Spleen (tissue), 11 donors: ENCODE measurements around the gene ADPRM. TPM values are rescaled to one million over a fixed set of nuclear protein-coding genes. Genes with fewer than 3 reads are reported as not detected.

Source experiments
- DNase-seq: peaks from one replicate; pipeline ENCODE4 v3.0.0-alpha.2; 2020
- H3K27ac ChIP-seq, 8 donors: fragments of 200-600 bp; sonication (generic) in 7 of 8; 1 replicate in 4 of 8; 2 replicates in 4 of 8; pipeline versions ENCODE4 v1.5.0 to v1.8.0; 2016 to 2021; ENCODE audit warnings: inconsistent platforms in 4 of 8, mild to moderate bottlenecking in 4 of 8, moderate library complexity in 1 of 8
- H3K27me3 ChIP-seq, 7 donors: fragments of 200-600 bp; sonication (generic) in 6 of 7; replicated peaks in 1 of 7; 1 replicate in 4 of 7; 2 replicates in 3 of 7; pipeline versions ENCODE4 v1.5.0 to v1.8.0; 2016 to 2021; ENCODE audit warnings: inconsistent platforms in 3 of 7, mild to moderate bottlenecking in 1 of 7
- H3K36me3 ChIP-seq, 6 donors: fragments of 200-600 bp; sonication (generic) in 5 of 6; 1 replicate in 4 of 6; 2 replicates in 2 of 6; pipeline versions ENCODE4 v1.5.0 to v1.8.0; 2016 to 2021; ENCODE audit warnings: inconsistent platforms in 2 of 6
- H3K4me1 ChIP-seq, 6 donors: fragments of 200-600 bp; sonication (generic) in 5 of 6; 1 replicate in 3 of 6; 2 replicates in 3 of 6; pipeline versions ENCODE4 v1.5.0 to v1.8.0; 2016 to 2021; ENCODE audit warnings: inconsistent platforms in 3 of 6
- H3K4me3 ChIP-seq, 8 donors: fragments of 200-600 bp; sonication (generic) in 7 of 8; 1 replicate in 4 of 8; 2 replicates in 4 of 8; pipeline versions ENCODE4 v1.5.0 to v1.8.0; 2016 to 2021; ENCODE audit warnings: inconsistent platforms in 4 of 8, mild to moderate bottlenecking in 4 of 8, moderate library complexity in 2 of 8
- H3K9me3 ChIP-seq, 8 donors: fragments of 200-600 bp; sonication (generic) in 7 of 8; 1 replicate in 4 of 8; 2 replicates in 4 of 8; pipeline versions ENCODE4 v1.5.0 to v1.8.0; 2016 to 2021; ENCODE audit warnings: inconsistent platforms in 4 of 8
- POLR2A ChIP-seq, 3 donors: fragments of 450-650 bp; IDR thresholded peaks; one replicate each; pipeline ENCODE4 v1.5.1; 2017; ENCODE audit warnings: antibody characterized with exemption in 3 of 3, mild to moderate bottlenecking in 1 of 3
- POLR2AphosphoS5 ChIP-seq, 3 donors: sonication (generic); formaldehyde crosslinking; IDR thresholded peaks; one replicate each; pipeline ENCODE4 v1.5.1; 2017; ENCODE audit warnings: antibody characterized with exemption in 3 of 3
- WGBS, 5 donors: extraction: QIAGEN DNeasy Blood & Tissue Kit in 3 of 5; methylation state at CpG; one replicate each; pipeline versions ENCODE4 v1.1.5 to v1.1.7; 2013 to 2018; 5-methylcytosine and 5-hydroxymethylcytosine counted together
- intact Hi-C: fragments of 100-400 bp; cut with DNase I; formaldehyde crosslinking; loops from one replicate; pipeline ENCODE4 v1.15.0; 2023; ENCODE audit warnings: low total_unique reads
- polyA plus RNA-seq, 3 donors: library from polyadenylated mRNA; stranded (reverse); fragments of 200-250 nt; gene quantifications; one replicate each; pipeline ENCODE4 v1.2.1, GENCODE V29; 2013
- total RNA-seq, 7 donors: library from RNA; depleted of rRNA in 3 of 7; stranded (reverse); fragments of >200 nt in 3 of 7; fragmentation: NEBNext Ultra II Directional in 4 of 7; extraction: Animal tissue kit (Norgen Biotek cat#: 25700) in 4 of 7; gene quantifications; one replicate each; pipeline versions ENCODE4 v1.1.0 to v1.2.1, GENCODE V29; 2016 to 2021
- TF ChIP-seq, protein P1 (sequence below), 11 experiments: fragments of 200-600 bp in 7 of 11; fragments of 450-650 bp in 4 of 11; sonication (generic) in 4 of 11; IDR thresholded peaks in 8 of 11; conservative IDR thresholded peaks in 3 of 11; 1 replicate in 7 of 11; 2 replicates in 4 of 11; pipeline versions ENCODE4 v1.4.0 to v1.8.0; 2016 to 2021; ENCODE audit warnings: antibody characterized with exemption in 11 of 11, inconsistent platforms in 4 of 11, mild to moderate bottlenecking in 1 of 11
- donor health status: healthy with polysubstance abuse.
- donor health status: DM: no; HTN: no; CAD: no; lungs with moderate emphysema.
- donor health status: DM: no; HTN: no; CAD: no.
- donor health status: Bipolar disorder and iron deficiency.
- donor health status: healthy.
- donor health status: DM: no; HTN: no; CAD: no.
- donor health status: DM: yes; HTN: yes; CAD: no.

The ADPRM gene
- total and polyA plus RNA-seq, 10 donors: 11.5 to 36.0 (median 15.8) TPM

GRCh38 chr17:10750210-10750609 lies 52.8 kb downstream of the ADPRM start:
- Histone ChIP-seq H3K4me3 (no peak overlapping the region), H3K27ac (no peak overlapping the region), H3K36me3 (no peaks in the 10 kb centered on the region), H3K9me3 (no peaks in the 10 kb centered on the region), H3K4me1 (no peaks in the 10 kb centered on the region), H3K27me3 (no peaks in the 10 kb centered on the region)
- TF ChIP-seq, protein P1, sequence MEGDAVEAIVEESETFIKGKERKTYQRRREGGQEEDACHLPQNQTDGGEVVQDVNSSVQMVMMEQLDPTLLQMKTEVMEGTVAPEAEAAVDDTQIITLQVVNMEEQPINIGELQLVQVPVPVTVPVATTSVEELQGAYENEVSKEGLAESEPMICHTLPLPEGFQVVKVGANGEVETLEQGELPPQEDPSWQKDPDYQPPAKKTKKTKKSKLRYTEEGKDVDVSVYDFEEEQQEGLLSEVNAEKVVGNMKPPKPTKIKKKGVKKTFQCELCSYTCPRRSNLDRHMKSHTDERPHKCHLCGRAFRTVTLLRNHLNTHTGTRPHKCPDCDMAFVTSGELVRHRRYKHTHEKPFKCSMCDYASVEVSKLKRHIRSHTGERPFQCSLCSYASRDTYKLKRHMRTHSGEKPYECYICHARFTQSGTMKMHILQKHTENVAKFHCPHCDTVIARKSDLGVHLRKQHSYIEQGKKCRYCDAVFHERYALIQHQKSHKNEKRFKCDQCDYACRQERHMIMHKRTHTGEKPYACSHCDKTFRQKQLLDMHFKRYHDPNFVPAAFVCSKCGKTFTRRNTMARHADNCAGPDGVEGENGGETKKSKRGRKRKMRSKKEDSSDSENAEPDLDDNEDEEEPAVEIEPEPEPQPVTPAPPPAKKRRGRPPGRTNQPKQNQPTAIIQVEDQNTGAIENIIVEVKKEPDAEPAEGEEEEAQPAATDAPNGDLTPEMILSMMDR (IDR thresholded peaks at IDR 0.05 in 8 of 11, conservative IDR thresholded peaks at IDR 0.05 in 3 of 11): no peak
- intact Hi-C loops: no loop called here
- WGBS, 5 donors: 94 to 97% (median 96%) methylated on average over 4 of the region's 4 CpGs
- DNase-seq: no peak

DNA sequence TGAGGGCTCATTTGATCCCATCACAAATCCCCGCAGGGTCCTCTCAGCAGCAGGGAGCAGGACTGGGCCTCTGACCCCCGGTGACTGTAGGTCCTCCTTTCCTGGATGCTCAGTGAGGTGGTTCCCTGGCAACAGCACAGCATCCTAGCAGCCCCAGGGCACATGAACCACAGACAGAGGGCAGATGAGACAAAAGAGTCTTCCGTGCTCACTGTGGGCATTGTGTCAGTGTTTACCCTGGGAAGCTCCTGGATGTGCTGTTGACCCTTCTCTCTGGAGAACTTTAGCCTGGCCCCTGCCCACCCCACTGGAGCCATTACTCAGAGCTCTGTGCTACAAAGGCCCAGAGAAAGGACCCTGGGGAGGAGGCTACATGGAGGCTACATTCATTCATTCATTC lies 54.2 kb downstream of the ADPRM start:
- TF ChIP-seq POLR2AphosphoS5 (IDR thresholded peaks at IDR 0.05) (no peak), POLR2A (IDR thresholded peaks at IDR 0.05) (no peak)
- TF ChIP-seq, protein P1 (IDR thresholded peaks at IDR 0.05 in 8 of 11, conservative IDR thresholded peaks at IDR 0.05 in 3 of 11): no peak
- no peaks in the 10 kb centered on the region for H3K4me1 ChIP-seq
- WGBS, 5 donors: 83 to 97% (median 87%) methylated on average over 3 of the region's 3 CpGs
- no peak overlapping the region for H3K27ac ChIP-seq
- H3K9me3 ChIP-seq: no peaks in the 10 kb centered on the region
- DNase-seq: no peak
- H3K27me3 ChIP-seq: no peaks in the 10 kb centered on the region
- H3K4me3 ChIP-seq: no peak overlapping the region
- no peaks in the 10 kb centered on the region for H3K36me3 ChIP-seq
- intact Hi-C loops: no loop called here

DNA sequence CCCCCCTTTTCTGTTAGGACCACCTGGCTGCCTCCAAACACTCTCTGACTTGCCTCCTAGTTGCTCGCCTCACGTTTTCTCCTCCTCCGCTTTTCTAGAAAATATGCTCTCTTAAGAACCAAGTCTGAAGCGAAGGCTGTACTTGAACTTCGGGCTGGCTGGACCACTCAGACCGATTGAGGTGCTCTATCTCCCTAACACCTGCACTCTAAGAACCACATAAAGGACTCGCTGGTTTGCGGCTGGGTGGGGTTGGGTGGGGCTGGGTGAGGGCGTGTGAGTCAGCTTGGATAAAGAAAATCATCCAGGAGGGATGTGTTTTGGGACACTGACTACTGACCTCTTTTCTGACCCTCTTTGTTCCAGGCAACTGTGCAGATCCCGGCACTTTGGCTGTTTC lies 55.3 kb downstream of the ADPRM start:
- H3K4me3 ChIP-seq: no peak overlapping the region
- no peaks in the 10 kb centered on the region for H3K36me3 ChIP-seq
- H3K4me1 ChIP-seq: no peaks in the 10 kb centered on the region
- no peak for DNase-seq
- no peak overlapping the region for H3K27ac ChIP-seq
- H3K9me3 ChIP-seq: no peaks in the 10 kb centered on the region
- WGBS, 5 donors: 87 to 90% (median 89%) methylated on average over 10 of the region's 10 CpGs
- intact Hi-C loops: no loop called here
- TF ChIP-seq POLR2A (IDR thresholded peaks at IDR 0.05) (no peak), POLR2AphosphoS5 (IDR thresholded peaks at IDR 0.05) (no peak)
- TF ChIP-seq, protein P1 (IDR thresholded peaks at IDR 0.05 in 8 of 11, conservative IDR thresholded peaks at IDR 0.05 in 3 of 11): no peak
- H3K27me3 ChIP-seq: no peaks in the 10 kb centered on the region

GRCh38 chr17:10754109-10754508 lies 56.7 kb downstream of the ADPRM start:
- WGBS, 5 donors: 46 to 80% (median 53%) methylated on average over 2 of the region's 2 CpGs
- H3K27ac ChIP-seq: no peak overlapping the region
- H3K4me3 ChIP-seq: no peak overlapping the region
- no peaks in the 10 kb centered on the region for H3K4me1 ChIP-seq
- H3K36me3 ChIP-seq: no peaks in the 10 kb centered on the region
- no peaks in the 10 kb centered on the region for H3K9me3 ChIP-seq
- DNase-seq: no peak
- no peaks in the 10 kb centered on the region for H3K27me3 ChIP-seq
- TF ChIP-seq, protein P1 (IDR thresholded peaks at IDR 0.05 in 8 of 11, conservative IDR thresholded peaks at IDR 0.05 in 3 of 11): peak in 3 of 11 experiments; percentile 10 to 26 (median 11)
- no peak for TF ChIP-seq POLR2AphosphoS5 (IDR thresholded peaks at IDR 0.05)
- TF ChIP-seq POLR2A (IDR thresholded peaks at IDR 0.05): no peak
- intact Hi-C loops: no loop called here
